ENCODE data around the gene BNC1.

BNC1 gene

GRCh38 chr15:83284559-83285283, at the start of gene BNC1:
BNC1 (minus strand) TSS chr15:83284664; CDS start chr15:83284628, 36 bp downstream.
- no peak for DNase-seq

GRCh38 chr15:83327041-83327440, 42.6 kb upstream of the BNC1 start:
- no peak for DNase-seq

- no peak for DNase-seq
These were observed 40.3 kb upstream of the BNC1 start for GRCh38 chr15:83324799-83325198.

GRCh38 chr15:83323296-83323711, 38.8 kb upstream of the BNC1 start:
- DNase-seq = no peak

- no peak for DNase-seq
These were observed 38.2 kb upstream of the BNC1 start for GRCh38 chr15:83322691-83323090.

- no peak for DNase-seq
These were observed 37.6 kb upstream of the BNC1 start for GRCh38 chr15:83322061-83322460.

GRCh38 chr15:83320844-83321243, 36.4 kb upstream of the BNC1 start:
- DNase-seq = no peak

GRCh38 chr15:83320404-83320803, 35.9 kb upstream of the BNC1 start:
- no peak for DNase-seq

- no peak for DNase-seq
These were observed 35.3 kb upstream of the BNC1 start for GRCh38 chr15:83319771-83320170.

- no peak for DNase-seq
These were observed 34.5 kb upstream of the BNC1 start for GRCh38 chr15:83318861-83319415.

GRCh38 chr15:83318036-83318435, 33.6 kb upstream of the BNC1 start:
- no peak for DNase-seq

GRCh38 chr15:83312071-83312470, 27.6 kb upstream of the BNC1 start:
- no peak for DNase-seq

GRCh38 chr15:83310521-83311456, 26.3 kb upstream of the BNC1 start:
- no peak for DNase-seq

GRCh38 chr15:83308671-83309070, 24.2 kb upstream of the BNC1 start:
- DNase-seq = no peak

- DNase-seq = no peak
These were observed 22.1 kb upstream of the BNC1 start for GRCh38 chr15:83306561-83306960.

GRCh38 chr15:83305704-83306291, 21.3 kb upstream of the BNC1 start:
- no peak for DNase-seq

GRCh38 chr15:83304861-83305703, 20.6 kb upstream of the BNC1 start:
- no peak for DNase-seq

GRCh38 chr15:83303535-83303934, 19.1 kb upstream of the BNC1 start:
- DNase-seq = no peak

- DNase-seq = no peak
These were observed 16.4 kb upstream of the BNC1 start for GRCh38 chr15:83300826-83301225.

- no peak for DNase-seq
These were observed 15.0 kb upstream of the BNC1 start for GRCh38 chr15:83299462-83299861.

GRCh38 chr15:83295417-83295816, 11.0 kb upstream of the BNC1 start:
- DNase-seq = no peak

GRCh38 chr15:83293201-83293600, 8.7 kb upstream of the BNC1 start:
- no peak for DNase-seq
